Left renal cortex interstitium (tissue), 4 donors: ENCODE results near the gene RNF141. TPM values are rescaled to one million over a fixed set of nuclear protein-coding genes. Genes with fewer than 3 reads are reported as not detected.

ENCODE experiments used
- DNase-seq, 4 donors: peaks; one replicate each; pipeline ENCODE4 v3.0.0-alpha.2; 2013; ENCODE audit warnings: low read depth in 4 of 4, low spot score in 2 of 4, missing footprints in 1 of 4
- polyA plus RNA-seq, 4 donors: library from polyadenylated mRNA; unstranded; fragments of 120-200 nt; gene quantifications; one replicate each; pipeline ENCODE4 v1.2.1, GENCODE V29; 2013; ENCODE audit not compliant: insufficient read length in 4 of 4

RNF141 gene
- polyA plus RNA-seq: 10 to 100 TPM; 34.3 to 49.4 (median 43.1) TPM

DNA sequence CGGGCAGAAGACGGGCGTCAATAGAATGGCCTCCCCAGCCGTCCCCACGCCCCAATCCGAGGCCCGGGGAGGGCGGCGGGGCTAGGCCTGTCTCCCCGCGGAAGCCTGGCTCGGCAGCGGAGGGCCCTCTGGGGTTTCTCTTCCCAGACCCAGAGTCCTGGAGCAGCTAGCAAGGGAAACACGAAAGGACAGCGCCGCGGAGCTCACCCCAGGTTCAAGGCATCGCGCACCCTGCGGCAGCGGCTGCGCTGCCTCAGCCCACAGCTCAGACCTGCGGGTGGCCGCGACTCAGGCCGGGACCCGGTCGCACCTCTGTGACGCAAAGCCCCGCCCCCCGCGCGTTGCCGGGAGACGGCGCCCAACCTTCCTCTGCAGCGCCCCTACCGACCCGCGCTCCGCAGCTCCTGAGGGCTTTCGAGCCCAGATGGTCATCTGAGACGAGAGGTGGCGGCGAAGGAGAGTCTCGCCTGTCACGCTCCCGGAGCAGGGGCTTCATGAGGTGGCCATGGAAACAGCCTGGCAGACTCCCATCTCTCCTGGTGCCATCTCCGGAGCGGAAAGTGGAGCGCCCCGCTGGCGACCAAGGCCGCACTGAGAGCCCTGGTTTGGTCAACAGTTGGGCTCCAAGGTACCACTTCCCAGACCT, at the start of gene RNF141:
RNF141 (minus strand) TSS at position 273 of the 646 bp plus-strand sequence. CDS start 7,029 bp downstream, outside the sequence.
- DNase-seq: peak; percentile 69 to 91 (median 90)

- no peak for DNase-seq
These were observed 49.4 kb upstream of the RNF141 start for GRCh38 chr11:10590218-10590915.

GRCh38 chr11:10588904-10589303, 47.9 kb upstream of the RNF141 start:
- DNase-seq: no peak

DNA sequence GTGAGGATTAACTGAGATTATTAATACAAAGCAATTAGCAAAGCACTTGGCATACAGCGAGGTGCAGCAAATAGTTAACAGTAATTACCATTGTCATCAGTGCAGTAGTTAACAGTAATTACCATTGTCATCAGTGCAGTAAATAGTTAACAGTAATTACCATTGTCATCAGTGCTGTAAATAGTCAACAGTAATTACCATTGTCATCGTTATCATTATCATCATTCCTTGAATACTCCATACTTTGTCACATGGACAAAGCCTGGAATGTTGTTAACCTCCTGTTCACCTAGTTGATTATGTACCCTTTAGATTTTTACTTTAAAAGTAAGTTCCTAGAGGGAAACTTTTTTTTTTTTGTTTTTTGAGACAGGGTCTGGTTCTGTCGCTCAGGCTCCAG, 47.0 kb upstream of the RNF141 start:
- DNase-seq: no peak

DNA sequence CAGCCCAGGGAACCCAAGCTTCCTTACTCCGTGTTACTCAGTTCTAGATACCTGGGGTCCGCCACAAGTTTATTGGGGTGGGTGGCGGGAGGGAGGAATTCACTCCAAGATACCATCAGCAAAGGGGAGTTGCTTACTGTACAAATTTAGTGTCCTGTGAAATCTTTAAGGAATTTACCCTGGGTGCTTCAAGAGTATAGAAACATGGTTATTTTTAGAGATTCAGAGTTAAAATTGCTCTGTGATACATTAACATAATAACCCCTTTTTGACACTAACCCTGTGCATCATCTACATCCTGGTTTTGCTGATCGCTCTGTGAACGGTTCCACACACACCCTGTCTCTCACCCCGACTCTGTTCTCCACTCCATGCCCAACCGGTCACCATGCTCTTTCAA, 46.4 kb upstream of the RNF141 start:
- no peak for DNase-seq

DNA sequence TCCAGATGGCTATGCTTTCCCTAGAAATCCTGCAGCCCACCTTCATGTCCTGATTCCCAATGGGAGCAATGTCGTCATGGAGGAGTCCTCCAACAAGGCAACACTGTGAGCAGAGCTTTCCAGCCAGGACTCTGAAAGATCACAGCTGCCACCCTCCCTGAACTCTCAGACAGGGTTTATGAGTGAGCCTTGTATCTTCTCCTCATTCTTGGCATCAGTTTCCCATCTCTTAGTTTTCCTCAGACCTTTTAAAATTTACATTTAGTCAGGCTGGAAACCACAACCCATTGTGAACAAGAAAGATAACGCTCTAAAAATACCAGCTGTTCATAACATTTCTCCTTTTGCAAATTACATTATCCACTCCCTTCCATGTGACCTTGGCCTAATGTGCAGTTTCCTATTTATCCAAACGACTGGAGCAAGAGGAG, 43.1 kb upstream of the RNF141 start:
- DNase-seq: peak in 2 of 4 donors; percentile 54 to 58

GRCh38 chr11:10581481-10582019, 40.6 kb upstream of the RNF141 start:
- DNase-seq: no peak

GRCh38 chr11:10580623-10581022, 39.6 kb upstream of the RNF141 start:
- no peak for DNase-seq

DNA sequence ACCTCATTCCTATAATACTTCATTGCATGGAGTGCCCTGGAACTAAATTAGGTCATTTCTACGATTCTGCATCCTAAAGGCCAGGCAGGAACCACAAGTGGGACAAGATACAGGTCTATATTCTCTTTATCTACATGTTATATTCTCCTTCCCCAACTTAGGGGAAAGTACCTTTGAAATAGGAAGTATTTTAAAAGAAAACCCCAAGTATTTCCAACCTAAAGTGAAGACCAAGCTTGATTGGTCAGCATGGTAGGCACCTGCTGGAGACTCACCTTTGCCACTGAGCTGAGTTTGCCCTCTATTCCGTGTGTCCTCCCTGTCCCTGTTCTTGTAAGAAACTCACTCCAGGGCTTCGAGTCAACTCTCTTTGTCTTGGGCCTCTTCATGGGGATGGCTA, 38.7 kb upstream of the RNF141 start:
- no peak for DNase-seq

- DNase-seq: no peak
These were observed 35.0 kb upstream of the RNF141 start for GRCh38 chr11:10576035-10576398.

DNA sequence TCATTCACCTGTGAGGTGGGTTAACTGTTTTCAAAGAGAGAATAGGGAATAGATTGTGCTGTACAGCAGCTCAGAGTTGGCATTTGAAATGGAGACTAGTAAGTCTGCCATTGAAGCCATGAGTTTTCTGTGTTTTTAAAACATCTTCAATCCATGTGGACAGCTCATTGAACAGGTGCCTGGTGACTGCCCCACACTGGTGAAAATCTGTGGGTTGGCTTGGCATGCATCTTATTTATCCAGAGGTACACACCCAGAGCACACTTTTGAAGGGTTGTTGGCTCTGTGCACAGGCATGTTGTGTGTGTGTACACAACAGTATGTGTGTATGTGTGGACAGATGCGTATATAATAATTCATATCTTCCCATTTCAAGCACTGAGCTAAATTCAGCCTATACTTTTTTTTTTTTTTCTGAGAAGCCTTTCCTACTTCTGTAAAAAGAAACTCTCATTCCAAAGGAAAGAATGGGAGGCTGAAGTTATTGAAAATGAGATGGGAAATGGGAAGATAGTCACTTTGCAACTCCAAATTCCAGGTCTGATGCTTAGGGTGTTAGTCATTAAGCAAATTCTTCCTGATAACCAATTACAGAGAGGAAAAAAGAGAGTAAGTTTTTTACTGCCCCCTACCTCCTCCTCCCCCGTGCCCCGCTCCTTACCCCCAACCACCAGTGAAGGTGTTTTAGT, 34.5 kb upstream of the RNF141 start:
- DNase-seq: no peak

DNA sequence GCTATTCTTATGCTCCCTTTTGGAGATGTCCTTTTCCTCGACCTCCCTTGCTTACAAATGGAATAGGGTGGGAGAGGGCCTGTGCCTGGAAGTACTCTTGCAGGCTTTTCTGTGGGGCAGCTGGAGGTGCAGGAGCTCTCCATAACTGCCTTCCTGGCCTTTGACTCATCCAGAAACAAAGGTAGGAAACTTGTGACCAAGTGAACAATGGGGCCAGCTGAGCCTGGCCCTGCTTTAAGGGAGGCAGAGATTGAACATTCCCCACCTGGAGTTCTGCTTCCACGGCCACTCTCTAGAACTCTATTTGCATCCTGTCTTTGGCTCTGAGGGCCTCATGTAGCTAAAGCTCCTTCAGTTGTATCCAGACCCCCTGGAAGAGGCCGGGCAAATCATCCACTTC, 32.6 kb upstream of the RNF141 start:
- no peak for DNase-seq

DNA sequence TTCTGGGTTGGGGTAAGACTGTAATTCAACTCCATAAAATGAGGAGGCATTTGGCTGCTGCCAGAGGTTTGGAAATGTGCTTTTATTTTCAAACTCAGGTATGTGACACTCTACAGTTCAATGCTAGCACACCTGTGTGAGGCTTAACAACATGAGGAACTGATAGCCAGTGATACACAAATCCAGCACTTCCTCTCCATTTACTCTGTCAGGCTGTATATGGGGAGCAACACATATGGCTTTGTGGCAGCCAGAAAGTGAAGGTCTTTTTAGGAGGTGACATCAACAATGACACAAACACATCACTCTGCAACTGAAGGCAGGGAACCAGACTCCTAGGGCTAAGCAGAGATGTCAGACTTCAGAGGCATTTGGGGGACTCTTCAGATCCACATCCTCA, 32.0 kb upstream of the RNF141 start:
- no peak for DNase-seq

DNA sequence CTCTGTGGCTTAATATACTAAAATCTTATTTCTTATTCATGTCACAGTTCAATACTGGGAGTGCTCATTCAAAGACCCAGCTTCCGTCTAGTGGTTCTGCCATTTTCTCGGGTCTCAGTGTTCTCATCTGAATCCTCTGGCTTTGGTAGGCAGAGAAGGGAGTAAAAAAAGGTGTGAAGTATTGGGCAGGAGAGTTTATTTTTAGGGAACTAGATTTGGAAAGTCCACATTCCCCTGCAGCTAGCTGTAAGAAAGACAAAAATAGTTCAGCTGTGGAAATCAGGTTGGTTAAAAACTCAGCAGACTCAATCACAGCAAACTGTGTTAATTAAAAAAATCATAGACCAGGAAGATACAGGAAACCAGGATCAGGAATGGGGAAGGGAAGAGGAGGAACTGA, 31.5 kb upstream of the RNF141 start:
- DNase-seq: no peak

- DNase-seq: no peak
These were observed 27.5 kb upstream of the RNF141 start, which contains the start of gene LYVE1 for GRCh38 chr11:10568486-10568941. Gene LYVE1, minus strand, starts transcription at chr11:10568665. Its CDS starts 133 bp downstream, at chr11:10568532.

GRCh38 chr11:10567446-10567845, 26.5 kb upstream of the RNF141 start:
- DNase-seq: no peak

GRCh38 chr11:10566257-10566957, 25.4 kb upstream of the RNF141 start:
- DNase-seq: no peak

- no peak for DNase-seq
These were observed 24.5 kb upstream of the RNF141 start for GRCh38 chr11:10565493-10565892.

- DNase-seq: no peak
These were observed 23.8 kb upstream of the RNF141 start for GRCh38 chr11:10564696-10565318.

DNA sequence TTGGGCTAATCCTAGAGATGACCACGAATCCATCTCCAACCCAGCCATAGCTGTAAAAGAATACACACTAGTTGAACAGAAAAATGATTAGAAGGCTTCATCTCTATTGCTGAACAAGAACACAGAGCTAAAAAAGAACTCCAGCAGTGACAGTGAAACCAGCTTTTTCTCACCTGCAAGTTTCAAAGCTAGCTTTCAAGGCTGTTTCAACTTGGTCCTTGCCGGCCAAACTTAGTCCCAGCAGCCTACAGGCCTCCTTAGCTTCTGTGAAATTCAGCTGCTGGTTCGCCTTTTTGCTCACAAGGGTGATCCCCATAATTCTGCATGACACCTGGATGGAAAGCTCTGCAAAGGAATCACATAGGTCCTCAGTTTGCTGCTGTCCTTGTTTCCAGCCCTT, 23.0 kb upstream of the RNF141 start:
- DNase-seq: no peak
